ENCODE results near the gene ITPA. TPM values are rescaled to one million over a fixed set of nuclear protein-coding genes. Genes with fewer than 3 reads are reported as not detected.

The ITPA gene
- total and polyA plus RNA-seq, 2 of the 13 experiments (the other 11 are each of a cell fraction or from before 2014, with no cell fraction given): 60.1 to 103 TPM

DNA sequence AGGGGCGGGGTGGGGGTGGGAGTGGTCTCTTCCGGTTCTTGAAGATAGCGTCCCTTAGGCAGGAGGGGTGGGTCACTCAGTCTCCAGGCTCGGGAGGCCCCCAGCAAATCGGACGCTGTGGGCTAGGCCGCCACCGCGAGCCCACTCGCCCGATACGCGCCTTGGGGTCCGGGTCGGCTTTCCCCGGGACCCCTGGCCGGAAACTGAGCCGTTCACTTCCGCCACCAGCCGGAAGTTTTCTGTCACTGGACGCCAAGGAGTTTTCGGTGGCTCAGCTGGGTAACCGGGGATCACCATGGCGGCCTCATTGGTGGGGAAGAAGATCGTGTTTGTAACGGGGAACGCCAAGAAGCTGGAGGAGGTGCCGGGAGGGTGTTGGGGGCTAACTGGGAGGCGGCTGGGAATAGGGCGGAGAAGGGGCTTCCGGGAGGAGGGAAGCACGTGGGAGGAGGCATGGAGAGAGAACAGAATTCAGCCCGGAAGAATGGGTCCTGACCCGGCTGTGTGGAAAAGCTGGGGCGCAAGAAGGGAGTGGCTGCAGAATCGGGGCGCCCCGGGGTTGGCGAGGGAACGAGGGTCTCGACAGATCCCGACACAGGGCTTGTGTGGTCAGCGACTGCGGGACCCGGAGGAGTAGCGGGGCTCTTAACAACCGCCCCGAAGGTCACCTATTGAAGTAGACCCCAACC is at the start of gene ITPA (continued):
- TF ChIP-seq, protein P1, sequence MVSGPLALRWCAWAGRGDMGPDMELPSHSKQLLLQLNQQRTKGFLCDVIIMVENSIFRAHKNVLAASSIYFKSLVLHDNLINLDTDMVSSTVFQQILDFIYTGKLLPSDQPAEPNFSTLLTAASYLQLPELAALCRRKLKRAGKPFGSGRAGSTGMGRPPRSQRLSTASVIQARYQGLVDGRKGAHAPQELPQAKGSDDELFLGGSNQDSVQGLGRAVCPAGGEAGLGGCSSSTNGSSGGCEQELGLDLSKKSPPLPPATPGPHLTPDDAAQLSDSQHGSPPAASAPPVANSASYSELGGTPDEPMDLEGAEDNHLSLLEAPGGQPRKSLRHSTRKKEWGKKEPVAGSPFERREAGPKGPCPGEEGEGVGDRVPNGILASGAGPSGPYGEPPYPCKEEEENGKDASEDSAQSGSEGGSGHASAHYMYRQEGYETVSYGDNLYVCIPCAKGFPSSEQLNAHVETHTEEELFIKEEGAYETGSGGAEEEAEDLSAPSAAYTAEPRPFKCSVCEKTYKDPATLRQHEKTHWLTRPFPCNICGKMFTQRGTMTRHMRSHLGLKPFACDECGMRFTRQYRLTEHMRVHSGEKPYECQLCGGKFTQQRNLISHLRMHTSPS (CRISPR knock-in tag; IDR thresholded peaks at IDR 0.05; ENCODE audit: low read depth): no peak; the same call in 1 of the 2 replicates
- TF ChIP-seq, protein P2, sequence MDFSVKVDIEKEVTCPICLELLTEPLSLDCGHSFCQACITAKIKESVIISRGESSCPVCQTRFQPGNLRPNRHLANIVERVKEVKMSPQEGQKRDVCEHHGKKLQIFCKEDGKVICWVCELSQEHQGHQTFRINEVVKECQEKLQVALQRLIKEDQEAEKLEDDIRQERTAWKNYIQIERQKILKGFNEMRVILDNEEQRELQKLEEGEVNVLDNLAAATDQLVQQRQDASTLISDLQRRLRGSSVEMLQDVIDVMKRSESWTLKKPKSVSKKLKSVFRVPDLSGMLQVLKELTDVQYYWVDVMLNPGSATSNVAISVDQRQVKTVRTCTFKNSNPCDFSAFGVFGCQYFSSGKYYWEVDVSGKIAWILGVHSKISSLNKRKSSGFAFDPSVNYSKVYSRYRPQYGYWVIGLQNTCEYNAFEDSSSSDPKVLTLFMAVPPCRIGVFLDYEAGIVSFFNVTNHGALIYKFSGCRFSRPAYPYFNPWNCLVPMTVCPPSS (IDR thresholded peaks at IDR 0.05): no peak
- no peak for TF ChIP-seq EED (CRISPR knock-in tag; IDR thresholded peaks at IDR 0.05)
- TF ChIP-seq, protein P3, sequence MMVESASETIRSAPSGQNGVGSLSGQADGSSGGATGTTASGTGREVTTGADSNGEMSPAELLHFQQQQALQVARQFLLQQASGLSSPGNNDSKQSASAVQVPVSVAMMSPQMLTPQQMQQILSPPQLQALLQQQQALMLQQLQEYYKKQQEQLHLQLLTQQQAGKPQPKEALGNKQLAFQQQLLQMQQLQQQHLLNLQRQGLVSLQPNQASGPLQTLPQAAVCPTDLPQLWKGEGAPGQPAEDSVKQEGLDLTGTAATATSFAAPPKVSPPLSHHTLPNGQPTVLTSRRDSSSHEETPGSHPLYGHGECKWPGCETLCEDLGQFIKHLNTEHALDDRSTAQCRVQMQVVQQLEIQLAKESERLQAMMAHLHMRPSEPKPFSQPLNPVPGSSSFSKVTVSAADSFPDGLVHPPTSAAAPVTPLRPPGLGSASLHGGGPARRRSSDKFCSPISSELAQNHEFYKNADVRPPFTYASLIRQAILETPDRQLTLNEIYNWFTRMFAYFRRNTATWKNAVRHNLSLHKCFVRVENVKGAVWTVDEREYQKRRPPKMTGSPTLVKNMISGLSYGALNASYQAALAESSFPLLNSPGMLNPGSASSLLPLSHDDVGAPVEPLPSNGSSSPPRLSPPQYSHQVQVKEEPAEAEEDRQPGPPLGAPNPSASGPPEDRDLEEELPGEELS (CRISPR knock-in tag; IDR thresholded peaks at IDR 0.05): peak; percentile 64
- no peak for TF ChIP-seq ZNF180 (CRISPR knock-in tag; IDR thresholded peaks at IDR 0.05; ENCODE audit: borderline replicate concordance, low read depth)
- TF ChIP-seq CENPT (CRISPR knock-in tag; IDR thresholded peaks at IDR 0.05; ENCODE audit: low read depth): no peak
- TF ChIP-seq SKI (IDR thresholded peaks at IDR 0.05; ENCODE audit: partially characterized antibody): no peak
- peak; percentile 92 for TF ChIP-seq TAF1 (CRISPR knock-in tag; IDR thresholded peaks at IDR 0.05)
- TF ChIP-seq, protein P4, sequence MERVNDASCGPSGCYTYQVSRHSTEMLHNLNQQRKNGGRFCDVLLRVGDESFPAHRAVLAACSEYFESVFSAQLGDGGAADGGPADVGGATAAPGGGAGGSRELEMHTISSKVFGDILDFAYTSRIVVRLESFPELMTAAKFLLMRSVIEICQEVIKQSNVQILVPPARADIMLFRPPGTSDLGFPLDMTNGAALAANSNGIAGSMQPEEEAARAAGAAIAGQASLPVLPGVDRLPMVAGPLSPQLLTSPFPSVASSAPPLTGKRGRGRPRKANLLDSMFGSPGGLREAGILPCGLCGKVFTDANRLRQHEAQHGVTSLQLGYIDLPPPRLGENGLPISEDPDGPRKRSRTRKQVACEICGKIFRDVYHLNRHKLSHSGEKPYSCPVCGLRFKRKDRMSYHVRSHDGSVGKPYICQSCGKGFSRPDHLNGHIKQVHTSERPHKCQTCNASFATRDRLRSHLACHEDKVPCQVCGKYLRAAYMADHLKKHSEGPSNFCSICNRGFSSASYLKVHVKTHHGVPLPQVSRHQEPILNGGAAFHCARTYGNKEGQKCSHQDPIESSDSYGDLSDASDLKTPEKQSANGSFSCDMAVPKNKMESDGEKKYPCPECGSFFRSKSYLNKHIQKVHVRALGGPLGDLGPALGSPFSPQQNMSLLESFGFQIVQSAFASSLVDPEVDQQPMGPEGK (CRISPR knock-in tag; IDR thresholded peaks at IDR 0.05): peak; percentile 53
- 0 out of 2 replicates have a peak, but pooled peaks have one; percentile 60 for TF ChIP-seq ZNF136 (CRISPR knock-in tag; IDR thresholded peaks at IDR 0.05; ENCODE audit: low read depth)
- peak; percentile 96; the same call in 2 of the 3 replicates for TF ChIP-seq MXI1 (IDR thresholded peaks at IDR 0.05; ENCODE audit: borderline replicate concordance, low read depth, low read length)
- 0 out of 2 replicates have a peak, but pooled peaks have one; percentile 24 for TF ChIP-seq MED13 (CRISPR knock-in tag; IDR thresholded peaks at IDR 0.05)
- TF ChIP-seq NBN (conservative IDR thresholded peaks at IDR 0.05): no peak
- peak; percentile 70; the same call in 1 of the 2 replicates for TF ChIP-seq ZSCAN22 (CRISPR knock-in tag; IDR thresholded peaks at IDR 0.05)
- no peak; the same call in 1 of the 2 replicates for TF ChIP-seq ZNF616 (CRISPR knock-in tag; IDR thresholded peaks at IDR 0.05; ENCODE audit: low read depth)
- TF ChIP-seq U2AF1 (optimal IDR thresholded peaks at IDR 0.05; ENCODE audit: low read depth, low read length): no peak
- TF ChIP-seq, protein P5, sequence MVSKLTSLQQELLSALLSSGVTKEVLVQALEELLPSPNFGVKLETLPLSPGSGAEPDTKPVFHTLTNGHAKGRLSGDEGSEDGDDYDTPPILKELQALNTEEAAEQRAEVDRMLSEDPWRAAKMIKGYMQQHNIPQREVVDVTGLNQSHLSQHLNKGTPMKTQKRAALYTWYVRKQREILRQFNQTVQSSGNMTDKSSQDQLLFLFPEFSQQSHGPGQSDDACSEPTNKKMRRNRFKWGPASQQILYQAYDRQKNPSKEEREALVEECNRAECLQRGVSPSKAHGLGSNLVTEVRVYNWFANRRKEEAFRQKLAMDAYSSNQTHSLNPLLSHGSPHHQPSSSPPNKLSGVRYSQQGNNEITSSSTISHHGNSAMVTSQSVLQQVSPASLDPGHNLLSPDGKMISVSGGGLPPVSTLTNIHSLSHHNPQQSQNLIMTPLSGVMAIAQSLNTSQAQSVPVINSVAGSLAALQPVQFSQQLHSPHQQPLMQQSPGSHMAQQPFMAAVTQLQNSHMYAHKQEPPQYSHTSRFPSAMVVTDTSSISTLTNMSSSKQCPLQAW (CRISPR knock-in tag; IDR thresholded peaks at IDR 0.05): peak; percentile 84
- TF ChIP-seq POGZ (CRISPR knock-in tag; IDR thresholded peaks at IDR 0.05): no peak
- peak; percentile 37; the same call in 1 of the 2 replicates for TF ChIP-seq ZNF598 (CRISPR knock-in tag; IDR thresholded peaks at IDR 0.05; ENCODE audit: borderline replicate concordance)
- peak; percentile 25; the same call in 1 of the 2 replicates for TF ChIP-seq ZKSCAN5 (CRISPR knock-in tag; IDR thresholded peaks at IDR 0.05)
- no peak for TF ChIP-seq ZNF232 (CRISPR knock-in tag; IDR thresholded peaks at IDR 0.05; ENCODE audit: borderline replicate concordance)

All from HepG2 (cell line).